NK-92 treated with Interleukin-12 subunit alpha and Interleukin-12 subunit beta, amount 100 ng/mL, for 24 hours (cell line): ENCODE measurements around the gene TRPM3.

Experiments
- DNase-seq: peaks from one replicate; lab custom pipeline; 2025; lab: John Stamatoyannopoulos, UW

The TRPM3 gene

GRCh38 chr9:70517926-70518610 lies 603.4 kb downstream of the TRPM3 start:
- no peak for DNase-seq

- no peak for DNase-seq
Observed at GRCh38 chr9:70514273-70514672, 607.1 kb downstream of the TRPM3 start.

GRCh38 chr9:70511858-70512257 lies 609.6 kb downstream of the TRPM3 start:
- no peak for DNase-seq

- DNase-seq: no peak
Observed at GRCh38 chr9:70510157-70510770, 611.2 kb downstream of the TRPM3 start.

- DNase-seq: no peak
Observed at GRCh38 chr9:70506159-70506558, 615.3 kb downstream of the TRPM3 start.

- no peak for DNase-seq
Observed at GRCh38 chr9:70504834-70505233, 616.6 kb downstream of the TRPM3 start.

- no peak for DNase-seq
Observed at GRCh38 chr9:70502690-70503089, 618.7 kb downstream of the TRPM3 start.

GRCh38 chr9:70500793-70501192 lies 620.6 kb downstream of the TRPM3 start:
- DNase-seq: no peak

GRCh38 chr9:70499621-70500020 lies 621.8 kb downstream of the TRPM3 start:
- no peak for DNase-seq

GRCh38 chr9:70498866-70499265 lies 622.6 kb downstream of the TRPM3 start:
- no peak for DNase-seq

- DNase-seq: no peak
Observed at GRCh38 chr9:70496244-70496643, 625.2 kb downstream of the TRPM3 start.

GRCh38 chr9:70495514-70495913 lies 625.9 kb downstream of the TRPM3 start:
- DNase-seq: no peak

GRCh38 chr9:70494221-70494620 lies 627.2 kb downstream of the TRPM3 start:
- no peak for DNase-seq

GRCh38 chr9:70493029-70493428 lies 628.4 kb downstream of the TRPM3 start:
- no peak for DNase-seq

- DNase-seq: no peak
Observed at GRCh38 chr9:70492319-70492777, 629.1 kb downstream of the TRPM3 start.

- DNase-seq: peak; percentile 2
Observed at GRCh38 chr9:70491426-70492318, 629.7 kb downstream of the TRPM3 start.

- DNase-seq: no peak
Observed at GRCh38 chr9:70490478-70490877, 630.9 kb downstream of the TRPM3 start.

- DNase-seq: no peak
Observed at GRCh38 chr9:70488793-70489105, 632.7 kb downstream of the TRPM3 start.

- no peak for DNase-seq
Observed at GRCh38 chr9:70488098-70488792, 633.2 kb downstream of the TRPM3 start.

GRCh38 chr9:70486127-70486526 lies 635.3 kb downstream of the TRPM3 start:
- DNase-seq: no peak

GRCh38 chr9:70485273-70485858 lies 636.1 kb downstream of the TRPM3 start:
- no peak for DNase-seq
